Endothelial cell of umbilical vein (primary cell): Measurements from ENCODE around the gene CCT2. TPM values are rescaled to one million over a fixed set of nuclear protein-coding genes. Genes with fewer than 3 reads are reported as not detected.

Experiments used
- BruUV-seq: library from RNA; stranded (reverse); fragments of 400-500 nt; replicated peaks from 2 replicates; lab custom pipeline; 2021; lab: Mats Ljungman, UMichigan
- CTCF ChIA-PET: fragments of 300-600, 350-600 bp; sonication (Branson Sonifier 250); formaldehyde crosslinking; loops from one replicate; lab custom pipeline; 2021; ENCODE audit warnings: antibody characterized with exemption, inconsistent platforms; lab: Charles Lee
- POLR2A ChIA-PET: fragments of 300-600, 350-600 bp; sonication (Branson Sonifier 250); formaldehyde crosslinking; loops from one replicate; lab custom pipeline; 2021; ENCODE audit warnings: antibody characterized with exemption, inconsistent platforms; lab: Charles Lee
- DNase-seq: peaks from one replicate; pipeline ENCODE4 v3.0.0-alpha.2; 2011; ENCODE audit warnings: low read depth, low spot score
- FAIRE-seq: peaks from 2 replicates; lab custom pipeline; 2011; peaks lifted over from hg19 to GRCh38; lab: Jason Lieb, UNC
- H2AFZ ChIP-seq: 2 replicates; pipeline ENCODE4 v1.6.0; 2012; ENCODE audit warnings: low read depth, low read length, control low read depth, inconsistent platforms
- H3K27ac ChIP-seq: 2 replicates; pipeline ENCODE4 v1.5.1; 2011; ENCODE audit warnings: low read depth, mild to moderate bottlenecking, control low read depth, low read length, moderate library complexity; ENCODE audit not compliant: insufficient read depth
- H3K27me3 ChIP-seq, 2 experiments: 2 replicates each; pipeline versions ENCODE4 v1.6.0 to v1.6.1; 2011; ENCODE audit warnings: low read length in 2 of 2, mixed read lengths in 1 of 2; ENCODE audit not compliant: control insufficient read depth in 2 of 2, insufficient read depth in 2 of 2
- H3K36me3 ChIP-seq, 2 experiments: 2 replicates in 1 of 2; 3 replicates in 1 of 2; pipeline ENCODE4 v1.5.1; 2011; ENCODE audit warnings: low read length in 2 of 2, mild to moderate bottlenecking in 1 of 2, moderate library complexity in 1 of 2; ENCODE audit not compliant: control insufficient read depth in 2 of 2, insufficient read depth in 2 of 2; ENCODE audit errors: extremely low read depth in 1 of 2
- H3K4me1 ChIP-seq: 3 replicates; pipeline ENCODE4 v1.5.1; 2011; ENCODE audit warnings: mild to moderate bottlenecking, low read length; ENCODE audit not compliant: control insufficient read depth, insufficient read depth; ENCODE audit errors: extremely low read depth
- H3K4me2 ChIP-seq: 2 replicates; pipeline ENCODE4 v1.6.1; 2011; ENCODE audit warnings: low read length, control low read depth, mixed read lengths; ENCODE audit not compliant: insufficient read depth
- H3K4me3 ChIP-seq, 3 experiments: fragments of 200-600 bp in 1 of 3; sonication (generic), shearing (Covaris generic) in 1 of 3; replicated peaks in 1 of 3; 2 replicates each; pipeline ENCODE4 v1.5.1; 2011 to 2016; ENCODE audit warnings: control low read depth in 3 of 3, low read length in 3 of 3, mild to moderate bottlenecking in 2 of 3, inconsistent platforms in 1 of 3, low read depth in 1 of 3, moderate library complexity in 1 of 3; ENCODE audit not compliant: insufficient read depth in 1 of 3
- H3K79me2 ChIP-seq: 2 replicates; pipeline ENCODE4 v1.6.0; 2012; ENCODE audit warnings: low read length, inconsistent platforms; ENCODE audit not compliant: control insufficient read depth, insufficient read depth
- H3K9ac ChIP-seq: replicated peaks from 2 replicates; pipeline ENCODE3; 2011; ENCODE audit warnings: low read length, control low read depth; ENCODE audit not compliant: insufficient read depth; ENCODE audit errors: extremely low read depth
- H3K9me1 ChIP-seq: replicated peaks from 3 replicates; pipeline ENCODE4 v1.6.0; 2011; ENCODE audit warnings: mild to moderate bottlenecking, low read length; ENCODE audit not compliant: control insufficient read depth, insufficient read depth; ENCODE audit errors: extremely low read depth
- H3K9me3 ChIP-seq: replicated peaks from 2 replicates; pipeline ENCODE4 v1.5.1; 2012; ENCODE audit warnings: low read length, inconsistent platforms; ENCODE audit not compliant: control insufficient read depth, insufficient read depth
- H4K20me1 ChIP-seq: replicated peaks from 2 replicates; pipeline ENCODE3; 2011; ENCODE audit warnings: mild to moderate bottlenecking, low read length; ENCODE audit not compliant: control insufficient read depth, insufficient read depth; ENCODE audit errors: extremely low read depth
- EZH2 ChIP-seq: IDR thresholded peaks from 2 replicates; pipeline ENCODE4 v1.6.1; 2012; ENCODE audit warnings: borderline replicate concordance, low read depth, mild to moderate bottlenecking, moderate library complexity, low read length, inconsistent platforms; ENCODE audit not compliant: severe bottlenecking
- FOS ChIP-seq: IDR thresholded peaks from 2 replicates; pipeline ENCODE4 v1.6.1; 2011; ENCODE audit warnings: mild to moderate bottlenecking, low read length, moderate library complexity, borderline replicate concordance; ENCODE audit not compliant: insufficient read depth
- GATA2 ChIP-seq: IDR thresholded peaks from 2 replicates; pipeline ENCODE4 v1.7.0; 2011; ENCODE audit warnings: low read depth, mild to moderate bottlenecking, moderate library complexity, mixed read lengths, low read length; ENCODE audit not compliant: insufficient read length, insufficient read depth
- JUN ChIP-seq: IDR thresholded peaks from 2 replicates; pipeline ENCODE4 v1.6.1; 2011; ENCODE audit warnings: borderline replicate concordance, low read depth; ENCODE audit not compliant: insufficient read length, insufficient read depth
- MYC ChIP-seq: IDR thresholded peaks from one replicate; pipeline ENCODE4 v1.6.1; 2011; ENCODE audit warnings: mild to moderate bottlenecking, low read depth, low read length
- POLR2A ChIP-seq: IDR thresholded peaks from 2 replicates; pipeline ENCODE4 v1.6.1; 2012; ENCODE audit warnings: low read depth, mild to moderate bottlenecking, control low read depth, low read length
- POLR2AphosphoS5 ChIP-seq: IDR thresholded peaks from 2 replicates; pipeline ENCODE4 v1.6.1; 2012; ENCODE audit warnings: low read depth, mild to moderate bottlenecking, control low read depth, low read length, moderate library complexity; ENCODE audit not compliant: insufficient read depth
- dilution Hi-C: fragments of 300-500 bp; cut with MboI; formaldehyde crosslinking; loops from one replicate; pipeline ENCODE4 v1.15.0; 2019; ENCODE audit warnings: low sequenced_read_pairs; ENCODE audit not compliant: extremely low pct_ligation_motif_present
- intact Hi-C: fragments of 100-400 bp; cut with micrococcal nuclease; formaldehyde crosslinking; loops from one replicate; pipeline ENCODE4 v1.10.0; 2022
- polyA plus RNA-seq, 4 experiments: library from polyadenylated mRNA; depleted of rRNA in 3 of 4; stranded (reverse) in 3 of 4; unstranded in 1 of 4; fragments of >200 nt; gene quantifications; 2 replicates each; pipeline versions ENCODE4 v1.2.1 to v1.2.3, GENCODE V29; 2011 to 2012; ENCODE audit warnings: missing spikeins in 1 of 4
- total RNA-seq: library from RNA; stranded (reverse); gene quantifications from 2 replicates; pipeline ENCODE4 v1.2.3, GENCODE V29; 2021
- TF ChIP-seq, protein P1 (sequence below): IDR thresholded peaks from 2 replicates; pipeline ENCODE4 v1.6.1; 2011; ENCODE audit not compliant: insufficient read depth, insufficient read length
- TF ChIP-seq, protein P2 (sequence below), 2 donors: IDR thresholded peaks; 1 replicate in 1 of 2; 2 replicates in 1 of 2; pipeline ENCODE4 v1.5.1; 2011; ENCODE audit warnings: low read length in 2 of 2, mild to moderate bottlenecking in 2 of 2, moderate library complexity in 2 of 2, control low read depth in 1 of 2, inconsistent platforms in 1 of 2, low read depth in 1 of 2; ENCODE audit not compliant: insufficient read depth in 1 of 2; ENCODE audit errors: extremely low read depth in 1 of 2

Gene CCT2
- total and polyA plus RNA-seq, 2 donors (not counting 3 experiments of a cell fraction or from before 2014, with no cell fraction given) = 138 to 245 TPM

DNA sequence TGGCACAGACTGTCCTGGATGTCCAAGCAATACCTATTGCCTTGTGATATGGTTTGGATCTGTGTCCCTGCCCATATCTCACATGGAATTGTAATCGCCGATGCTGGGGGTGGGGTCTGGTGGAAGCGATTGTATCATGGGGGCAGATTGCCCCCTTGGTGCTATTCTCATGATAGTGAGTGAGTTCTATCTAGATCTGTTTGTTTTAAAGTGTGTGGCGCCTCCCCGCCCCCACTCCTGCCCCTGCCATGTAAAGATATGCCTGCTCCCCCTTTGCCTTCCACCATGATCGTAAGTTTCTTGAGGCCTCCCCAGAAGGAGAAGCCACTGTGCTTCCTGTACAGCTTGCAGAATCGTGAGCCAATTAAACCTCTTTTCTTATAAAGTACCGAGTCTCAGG lies 42.2 kb downstream of the CCT2 start:
- Histone ChIP-seq H3K79me2 (no peaks in the 10 kb centered on the region), H3K9ac (no peak overlapping the region), H3K9me1 (no peaks in the 10 kb centered on the region), H3K27ac (no peak overlapping the region), H3K36me3 (no peaks in the 10 kb centered on the region), H3K9me3 (no peaks in the 10 kb centered on the region), H3K4me2 (no peak overlapping the region), H3K27me3 (peaks cover 0 to 2% of the 10 kb centered on the region in 2 experiments), H4K20me1 (no peaks in the 10 kb centered on the region), H3K4me1 (no peaks in the 10 kb centered on the region), H2AFZ (no peak overlapping the region), H3K4me3 (no peak overlapping the region)
- intact Hi-C loops = no loop called here
- ChIA-PET POLR2A (no interaction called here), CTCF (interaction anchor here (1.2 to 1.9 kb wide), 3 partner anchors 9 to 12 kb away, joined by 3 to 6 read pairs (median 3); no protein-coding TSS in a partner anchor)
- no peak for DNase-seq
- TF ChIP-seq, protein P1, sequence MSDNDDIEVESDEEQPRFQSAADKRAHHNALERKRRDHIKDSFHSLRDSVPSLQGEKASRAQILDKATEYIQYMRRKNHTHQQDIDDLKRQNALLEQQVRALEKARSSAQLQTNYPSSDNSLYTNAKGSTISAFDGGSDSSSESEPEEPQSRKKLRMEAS = no peak
- no peak for TF ChIP-seq FOS
- no peak for TF ChIP-seq MYC
- no peak for TF ChIP-seq POLR2A
- TF ChIP-seq GATA2 = no peak
- no peak for TF ChIP-seq POLR2AphosphoS5
- TF ChIP-seq, protein P2, sequence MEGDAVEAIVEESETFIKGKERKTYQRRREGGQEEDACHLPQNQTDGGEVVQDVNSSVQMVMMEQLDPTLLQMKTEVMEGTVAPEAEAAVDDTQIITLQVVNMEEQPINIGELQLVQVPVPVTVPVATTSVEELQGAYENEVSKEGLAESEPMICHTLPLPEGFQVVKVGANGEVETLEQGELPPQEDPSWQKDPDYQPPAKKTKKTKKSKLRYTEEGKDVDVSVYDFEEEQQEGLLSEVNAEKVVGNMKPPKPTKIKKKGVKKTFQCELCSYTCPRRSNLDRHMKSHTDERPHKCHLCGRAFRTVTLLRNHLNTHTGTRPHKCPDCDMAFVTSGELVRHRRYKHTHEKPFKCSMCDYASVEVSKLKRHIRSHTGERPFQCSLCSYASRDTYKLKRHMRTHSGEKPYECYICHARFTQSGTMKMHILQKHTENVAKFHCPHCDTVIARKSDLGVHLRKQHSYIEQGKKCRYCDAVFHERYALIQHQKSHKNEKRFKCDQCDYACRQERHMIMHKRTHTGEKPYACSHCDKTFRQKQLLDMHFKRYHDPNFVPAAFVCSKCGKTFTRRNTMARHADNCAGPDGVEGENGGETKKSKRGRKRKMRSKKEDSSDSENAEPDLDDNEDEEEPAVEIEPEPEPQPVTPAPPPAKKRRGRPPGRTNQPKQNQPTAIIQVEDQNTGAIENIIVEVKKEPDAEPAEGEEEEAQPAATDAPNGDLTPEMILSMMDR (IDR thresholded peaks at IDR 0.05; ENCODE audit: extremely low read depth in 1 of 2, insufficient read depth in 1 of 2, low read depth in 1 of 2, low read length in 2 of 2) = no peak
- TF ChIP-seq JUN = no peak
- TF ChIP-seq EZH2 = no peak
- dilution Hi-C loops = no loop called here
- FAIRE-seq = no peak
- BruUV-seq = no TSS peak
